Neural progenitor cell (in vitro differentiated cells): ENCODE results near the gene LHFPL5. TPM values are rescaled to one million over a fixed set of nuclear protein-coding genes. Genes with fewer than 3 reads are reported as not detected.

Experiments used
- DNase-seq: peaks from one replicate; pipeline ENCODE4 v3.0.0-alpha.2; 2016; ENCODE audit warnings: low spot score
- H2AFZ ChIP-seq: fragments of 200-600 bp; sonication (generic); replicated peaks from 2 replicates; pipeline ENCODE4 v1.6.1; 2016; ENCODE audit warnings: antibody characterized with exemption
- H3F3A ChIP-seq: fragments of 200-600 bp; sonication (generic); 2 replicates; pipeline ENCODE4 v1.6.1; 2016; ENCODE audit warnings: antibody characterized with exemption, low read depth
- H3K27ac ChIP-seq: fragments of 200-600 bp; sonication (generic); 2 replicates; pipeline ENCODE4 v1.5.1; 2016; ENCODE audit warnings: mild to moderate bottlenecking
- H3K27me3 ChIP-seq: fragments of 200-600 bp; sonication (generic); 2 replicates; pipeline ENCODE4 v1.6.1; 2016; ENCODE audit warnings: mild to moderate bottlenecking, moderate library complexity
- H3K36me3 ChIP-seq: fragments of 200-600 bp; sonication (generic); 2 replicates; pipeline ENCODE4 v1.5.1; 2016
- H3K4me1 ChIP-seq: fragments of 200-600 bp; sonication (generic); 2 replicates; pipeline ENCODE4 v1.6.1; 2016; ENCODE audit warnings: mixed run types
- H3K4me2 ChIP-seq: fragments of 200-600 bp; sonication (generic); 2 replicates; pipeline ENCODE4 v1.6.1; 2016
- H3K4me3 ChIP-seq: fragments of 200-600 bp; sonication (generic); 2 replicates; pipeline ENCODE4 v1.5.1; 2016
- H3K79me2 ChIP-seq: fragments of 200-600 bp; sonication (generic); 2 replicates; pipeline ENCODE4 v1.6.1; 2016; ENCODE audit warnings: low read depth
- H3K9ac ChIP-seq: fragments of 200-600 bp; sonication (generic); 2 replicates; pipeline ENCODE4 v1.6.1; 2016
- H3K9me3 ChIP-seq: fragments of 200-600 bp; sonication (generic); 2 replicates; pipeline ENCODE4 v1.5.1; 2016; ENCODE audit warnings: low read depth
- H4K20me1 ChIP-seq: fragments of 200-600 bp; sonication (generic); 2 replicates; pipeline ENCODE4 v1.6.1; 2016; ENCODE audit warnings: low read depth
- H3K27ac Mint-ChIP-seq: 3 replicates; pipeline ENCODE4 v1.8.0; 2021; ENCODE audit warnings: mixed read lengths
- H3K27me3 Mint-ChIP-seq: 2 replicates; pipeline ENCODE4 v1.8.0; 2022; ENCODE audit warnings: low read depth, mild to moderate bottlenecking, inconsistent platforms, moderate library complexity, mixed read lengths; ENCODE audit not compliant: insufficient read depth
- H3K36me3 Mint-ChIP-seq: 3 replicates; pipeline ENCODE4 v1.8.0; 2021; ENCODE audit warnings: mixed read lengths
- H3K4me1 Mint-ChIP-seq: 3 replicates; pipeline ENCODE4 v1.8.0; 2021; ENCODE audit warnings: mixed read lengths
- H3K4me3 Mint-ChIP-seq: 3 replicates; pipeline ENCODE4 v1.8.0; 2021; ENCODE audit warnings: mild to moderate bottlenecking, moderate library complexity, mixed read lengths
- H3K9me3 Mint-ChIP-seq: 3 replicates; pipeline ENCODE4 v1.8.0; 2020; ENCODE audit warnings: mixed read lengths
- EZH2 ChIP-seq: fragments of 200-600 bp; sonication (generic); IDR thresholded peaks from 2 replicates; pipeline ENCODE4 v1.6.1; 2017; ENCODE audit warnings: antibody characterized with exemption, mild to moderate bottlenecking, moderate library complexity
- EZH2phosphoT487 ChIP-seq: fragments of 200-600 bp; sonication (generic); IDR thresholded peaks from 2 replicates; pipeline ENCODE4 v1.6.1; 2017; ENCODE audit warnings: antibody characterized with exemption
- total RNA-seq: library from RNA; depleted of rRNA; stranded (reverse); fragments of >200 nt; gene quantifications from 2 replicates; pipeline ENCODE4 v1.2.3, GENCODE V29; 2015; ENCODE audit warnings: low replicate concordance
- TF ChIP-seq, protein P1 (sequence below): fragments of 200-600 bp; sonication (generic); IDR thresholded peaks from 2 replicates; pipeline ENCODE4 v1.5.1; 2017; ENCODE audit warnings: antibody characterized with exemption, mild to moderate bottlenecking

LHFPL5 gene
- total RNA-seq, 1 donor from 2014 or later, result not detected

- no peak overlapping the region for H3K27ac Mint-ChIP-seq
- Histone ChIP-seq H3K4me2 (no peak overlapping the region), H3K36me3 (no peaks in the 10 kb centered on the region), H3K79me2 (no peaks in the 10 kb centered on the region), H2AFZ (no peak overlapping the region), H3K4me3 (no peak overlapping the region), H3K4me1 (no peaks in the 10 kb centered on the region), H3K27ac (no peak overlapping the region), H3K9ac (no peak overlapping the region), H3K27me3 (no peaks in the 10 kb centered on the region), H3K9me3 (no peaks in the 10 kb centered on the region), H4K20me1 (no peaks in the 10 kb centered on the region), H3F3A (no peaks in the 10 kb centered on the region)
- H3K27me3 Mint-ChIP-seq, result peaks cover 6% of the 10 kb centered on the region
- H3K36me3 Mint-ChIP-seq, result no peaks in the 10 kb centered on the region
- H3K9me3 Mint-ChIP-seq, result no peaks in the 10 kb centered on the region
- H3K4me1 Mint-ChIP-seq, result no peaks in the 10 kb centered on the region
- DNase-seq, result no peak
- TF ChIP-seq EZH2, result no peak
- TF ChIP-seq EZH2phosphoT487, result no peak
- TF ChIP-seq, protein P1, sequence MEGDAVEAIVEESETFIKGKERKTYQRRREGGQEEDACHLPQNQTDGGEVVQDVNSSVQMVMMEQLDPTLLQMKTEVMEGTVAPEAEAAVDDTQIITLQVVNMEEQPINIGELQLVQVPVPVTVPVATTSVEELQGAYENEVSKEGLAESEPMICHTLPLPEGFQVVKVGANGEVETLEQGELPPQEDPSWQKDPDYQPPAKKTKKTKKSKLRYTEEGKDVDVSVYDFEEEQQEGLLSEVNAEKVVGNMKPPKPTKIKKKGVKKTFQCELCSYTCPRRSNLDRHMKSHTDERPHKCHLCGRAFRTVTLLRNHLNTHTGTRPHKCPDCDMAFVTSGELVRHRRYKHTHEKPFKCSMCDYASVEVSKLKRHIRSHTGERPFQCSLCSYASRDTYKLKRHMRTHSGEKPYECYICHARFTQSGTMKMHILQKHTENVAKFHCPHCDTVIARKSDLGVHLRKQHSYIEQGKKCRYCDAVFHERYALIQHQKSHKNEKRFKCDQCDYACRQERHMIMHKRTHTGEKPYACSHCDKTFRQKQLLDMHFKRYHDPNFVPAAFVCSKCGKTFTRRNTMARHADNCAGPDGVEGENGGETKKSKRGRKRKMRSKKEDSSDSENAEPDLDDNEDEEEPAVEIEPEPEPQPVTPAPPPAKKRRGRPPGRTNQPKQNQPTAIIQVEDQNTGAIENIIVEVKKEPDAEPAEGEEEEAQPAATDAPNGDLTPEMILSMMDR, result no peak
- H3K4me3 Mint-ChIP-seq, result no peak overlapping the region
These were observed 6.5 kb downstream of the LHFPL5 start for GRCh38 chr6:35811699-35811995.

- peaks cover 6% of the 10 kb centered on the region for H3K27me3 Mint-ChIP-seq
- no peak for DNase-seq
- no peak overlapping the region for H3K4me2 ChIP-seq
- H3K4me1 Mint-ChIP-seq, result no peaks in the 10 kb centered on the region
- no peaks in the 10 kb centered on the region for H3K27me3 ChIP-seq
- H3K4me1 ChIP-seq, result no peaks in the 10 kb centered on the region
- no peak overlapping the region for H2AFZ ChIP-seq
- H3K4me3 Mint-ChIP-seq, result no peak overlapping the region
- H3K4me3 ChIP-seq, result no peak overlapping the region
- no peak overlapping the region for H3K27ac Mint-ChIP-seq
- TF ChIP-seq EZH2, result no peak
- TF ChIP-seq, protein P1, result no peak
- TF ChIP-seq EZH2phosphoT487, result no peak
- peaks cover 8% of the 10 kb centered on the region for H3K9me3 ChIP-seq
- H3K9ac ChIP-seq, result no peak overlapping the region
- H3F3A ChIP-seq, result no peaks in the 10 kb centered on the region
- no peaks in the 10 kb centered on the region for H3K36me3 ChIP-seq
- no peaks in the 10 kb centered on the region for H3K36me3 Mint-ChIP-seq
- H3K79me2 ChIP-seq, result no peaks in the 10 kb centered on the region
- H3K9me3 Mint-ChIP-seq, result peaks cover 10% of the 10 kb centered on the region
- H4K20me1 ChIP-seq, result no peaks in the 10 kb centered on the region
- H3K27ac ChIP-seq, result no peak overlapping the region
These were observed 12.4 kb downstream of the LHFPL5 start for GRCh38 chr6:35817515-35817914.

DNA sequence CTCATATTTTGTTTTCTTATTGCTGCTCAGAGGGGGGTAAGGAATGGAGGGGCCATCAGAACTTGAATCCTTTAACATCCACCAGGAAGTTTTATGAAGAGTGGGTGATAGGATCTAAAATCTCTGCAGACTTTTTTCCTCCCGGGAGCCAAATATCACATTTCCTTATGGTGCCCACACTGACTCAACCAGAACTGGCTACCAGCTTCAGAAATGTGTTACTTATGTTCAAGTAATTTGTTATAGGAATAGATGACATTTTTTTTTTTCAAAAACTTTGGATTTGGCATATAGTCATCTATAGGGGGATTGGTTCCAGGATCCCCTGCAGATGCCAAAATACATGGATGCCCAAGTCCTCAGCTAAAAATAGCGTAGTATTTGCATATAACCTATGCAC is 18.4 kb downstream of the LHFPL5 start:
- Histone ChIP-seq H3K9me3 (no peaks in the 10 kb centered on the region), H3F3A (no peaks in the 10 kb centered on the region), H3K27ac (no peak overlapping the region), H2AFZ (no peak overlapping the region), H3K4me2 (no peak overlapping the region), H3K9ac (no peak overlapping the region), H3K36me3 (no peaks in the 10 kb centered on the region), H3K27me3 (no peaks in the 10 kb centered on the region), H3K4me1 (no peaks in the 10 kb centered on the region), H4K20me1 (no peaks in the 10 kb centered on the region), H3K4me3 (no peak overlapping the region), H3K79me2 (no peaks in the 10 kb centered on the region)
- Mint-ChIP-seq H3K9me3 (no peaks in the 10 kb centered on the region), H3K27ac (no peak overlapping the region), H3K27me3 (peaks cover 4% of the 10 kb centered on the region), H3K4me3 (no peak overlapping the region), H3K4me1 (no peaks in the 10 kb centered on the region), H3K36me3 (no peaks in the 10 kb centered on the region)
- DNase-seq, result no peak
- no peak for TF ChIP-seq EZH2
- no peak for TF ChIP-seq EZH2phosphoT487
- TF ChIP-seq, protein P1, result no peak
